H1 (cell line): ENCODE results near the gene ARHGAP42. TPM values are rescaled to one million over a fixed set of nuclear protein-coding genes. Genes with fewer than 3 reads are reported as not detected.

Experiments used
- CTCF ChIA-PET: fragments of 300-600 bp; sonication (Branson Sonifier 250); formaldehyde crosslinking; loops from one replicate; lab custom pipeline; 2021; ENCODE audit not compliant: partially characterized antibody; lab: Charles Lee
- POLR2A ChIA-PET: fragments of 300-600 bp; sonication (Branson Sonifier 250); formaldehyde crosslinking; loops from one replicate; lab custom pipeline; 2021; ENCODE audit warnings: inconsistent platforms; ENCODE audit not compliant: partially characterized antibody; lab: Charles Lee
- DNase-seq, 2 experiments: peaks; one replicate each; pipeline versions ENCODE4 v3.0.0 to v3.0.0-alpha.2; 2010 to 2022; ENCODE audit warnings: low spot score in 2 of 2, low read depth in 1 of 2, mixed read lengths in 1 of 2
- FAIRE-seq: peaks from 2 replicates; lab custom pipeline; 2011; peaks lifted over from hg19 to GRCh38; lab: Jason Lieb, UNC
- H2AFZ ChIP-seq: 2 replicates; pipeline ENCODE4 v1.8.1; 2012; ENCODE audit warnings: low read length, inconsistent platforms
- H2AK5ac ChIP-seq: 2 replicates; pipeline ENCODE4 v1.6.1; 2013; ENCODE audit warnings: low read depth, low read length
- H2BK120ac ChIP-seq: replicated peaks from 2 replicates; pipeline ENCODE3; 2013; ENCODE audit warnings: low read depth, low read length, inconsistent platforms
- H2BK12ac ChIP-seq: 2 replicates; pipeline ENCODE4 v1.6.1; 2013; ENCODE audit warnings: low read depth, low read length
- H2BK15ac ChIP-seq: 2 replicates; pipeline ENCODE4 v1.6.1; 2013; ENCODE audit warnings: low read length
- H2BK20ac ChIP-seq: 2 replicates; pipeline ENCODE4 v1.6.1; 2013; ENCODE audit warnings: low read length
- H2BK5ac ChIP-seq: 2 replicates; pipeline ENCODE4 v1.6.1; 2013; ENCODE audit warnings: low read depth, low read length
- H3K14ac ChIP-seq: 2 replicates; pipeline ENCODE4 v1.6.1; 2013; ENCODE audit warnings: inconsistent platforms; ENCODE audit not compliant: insufficient read length
- H3K18ac ChIP-seq: 2 replicates; pipeline ENCODE4 v1.6.1; 2013; ENCODE audit warnings: low read length; ENCODE audit errors: extremely low read depth
- H3K23ac ChIP-seq: 2 replicates; pipeline ENCODE4 v1.6.1; 2013; ENCODE audit warnings: inconsistent platforms; ENCODE audit not compliant: insufficient read length
- H3K23me2 ChIP-seq: 2 replicates; pipeline ENCODE4 v1.6.1; 2013; ENCODE audit warnings: low read depth, low read length
- H3K27ac ChIP-seq: 2 replicates; pipeline ENCODE4 v1.6.1; 2011; ENCODE audit warnings: low read depth, low read length, inconsistent platforms
- H3K27me3 ChIP-seq, 4 experiments: replicated peaks in 1 of 4; 1 replicate in 1 of 4; 2 replicates in 3 of 4; pipeline versions ENCODE4 v1.6.1 to v1.8.1; 2011 to 2013; ENCODE audit warnings: low read length in 3 of 4, mild to moderate bottlenecking in 3 of 4, inconsistent platforms in 2 of 4, mixed read lengths in 2 of 4, moderate library complexity in 1 of 4; ENCODE audit not compliant: control insufficient read depth in 3 of 4, insufficient read depth in 3 of 4; ENCODE audit errors: extremely low read depth in 1 of 4
- H3K36me3 ChIP-seq, 4 experiments: 2 replicates each; pipeline versions ENCODE4 v1.6.1 to v1.8.1; 2011 to 2013; ENCODE audit warnings: mild to moderate bottlenecking in 4 of 4, low read length in 3 of 4, moderate library complexity in 2 of 4, control low read depth in 1 of 4, inconsistent platforms in 1 of 4; ENCODE audit not compliant: insufficient read depth in 4 of 4, control insufficient read depth in 2 of 4
- H3K4ac ChIP-seq: replicated peaks from 2 replicates; pipeline ENCODE3; 2013; ENCODE audit warnings: low read length, low read depth, mixed read lengths, inconsistent platforms; ENCODE audit not compliant: insufficient read length
- H3K4me1 ChIP-seq, 4 experiments: replicated peaks in 1 of 4; 1 replicate in 1 of 4; 2 replicates in 3 of 4; pipeline versions ENCODE4 v1.6.1 to v1.8.1; 2011 to 2013; ENCODE audit warnings: low read length in 3 of 4, inconsistent platforms in 2 of 4, mixed read lengths in 1 of 4; ENCODE audit not compliant: insufficient read depth in 4 of 4, control insufficient read depth in 3 of 4
- H3K4me2 ChIP-seq, 2 experiments: 2 replicates each; pipeline versions ENCODE4 v1.6.1 to v1.8.1; 2011 to 2013; ENCODE audit warnings: low read depth in 2 of 2, low read length in 2 of 2, control low read depth in 1 of 2, inconsistent platforms in 1 of 2, mild to moderate bottlenecking in 1 of 2; ENCODE audit not compliant: insufficient read depth in 1 of 2
- H3K4me3 ChIP-seq, 4 experiments: fragments of 200-600, 300-600 bp in 1 of 4; sonication (generic), shearing (Covaris generic), sonication (Bioruptor Twin) in 1 of 4; 2 replicates each; pipeline versions ENCODE4 v1.5.1 to v1.8.1; 2011 to 2016; ENCODE audit warnings: low read length in 4 of 4, low read depth in 3 of 4, control low read depth in 2 of 4, inconsistent platforms in 2 of 4, mild to moderate bottlenecking in 2 of 4, mixed read lengths in 1 of 4, moderate library complexity in 1 of 4; ENCODE audit not compliant: insufficient read depth in 2 of 4; ENCODE audit errors: extremely low read depth in 1 of 4
- H3K56ac ChIP-seq: replicated peaks from 2 replicates; pipeline ENCODE3; 2013; ENCODE audit warnings: low read depth, mild to moderate bottlenecking, mixed read lengths, low read length, inconsistent platforms; ENCODE audit not compliant: insufficient read length
- H3K79me1 ChIP-seq: 2 replicates; pipeline ENCODE4 v1.6.1; 2013; ENCODE audit warnings: low read depth, low read length, control low read depth
- H3K79me2 ChIP-seq, 2 experiments: 2 replicates each; pipeline versions ENCODE4 v1.6.1 to v1.8.1; 2012 to 2013; ENCODE audit warnings: low read length in 2 of 2, mild to moderate bottlenecking in 2 of 2, inconsistent platforms in 1 of 2; ENCODE audit not compliant: insufficient read depth in 2 of 2, control insufficient read depth in 1 of 2
- H3K9ac ChIP-seq, 4 experiments: replicated peaks in 1 of 4; 1 replicate in 1 of 4; 2 replicates in 3 of 4; pipeline versions ENCODE4 v1.6.1 to v1.8.1; 2011 to 2013; ENCODE audit warnings: low read depth in 3 of 4, low read length in 3 of 4, control low read depth in 2 of 4, mild to moderate bottlenecking in 2 of 4, moderate library complexity in 2 of 4, inconsistent platforms in 1 of 4; ENCODE audit errors: extremely low read depth in 1 of 4
- H3K9me3 ChIP-seq, 2 experiments: 2 replicates each; pipeline versions ENCODE4 v1.6.1 to v1.8.1; 2012 to 2013; ENCODE audit warnings: mild to moderate bottlenecking in 2 of 2, moderate library complexity in 2 of 2, control low read depth in 1 of 2, inconsistent platforms in 1 of 2, low read depth in 1 of 2, low read length in 1 of 2, mixed read lengths in 1 of 2; ENCODE audit not compliant: insufficient read depth in 2 of 2
- H4K20me1 ChIP-seq, 2 experiments: replicated peaks in 1 of 2; 2 replicates each; pipeline versions ENCODE3 to v1.8.1; 2011 to 2013; ENCODE audit warnings: inconsistent platforms in 2 of 2, low read length in 2 of 2, mild to moderate bottlenecking in 1 of 2; ENCODE audit not compliant: insufficient read depth in 2 of 2, control insufficient read depth in 1 of 2
- H4K5ac ChIP-seq: 2 replicates; pipeline ENCODE4 v1.6.1; 2013; ENCODE audit warnings: low read length, low read depth, mixed read lengths, inconsistent platforms; ENCODE audit not compliant: insufficient read length
- H4K8ac ChIP-seq: 2 replicates; pipeline ENCODE4 v1.8.0; 2013; ENCODE audit warnings: mild to moderate bottlenecking, moderate library complexity, low read length, inconsistent platforms; ENCODE audit not compliant: insufficient read depth; ENCODE audit errors: extremely low read depth
- H4K91ac ChIP-seq: replicated peaks from 2 replicates; pipeline ENCODE3; 2013; ENCODE audit warnings: low read length, mixed read lengths, inconsistent platforms; ENCODE audit not compliant: insufficient read length
- CBX8 ChIP-seq: fragments of 300-800, 300-1000 bp; sonication (generic); IDR thresholded peaks from 2 replicates; pipeline ENCODE4 v1.7.1; 2016; ENCODE audit warnings: low read depth, low read length, borderline replicate concordance
- CEBPB ChIP-seq: IDR thresholded peaks from 2 replicates; pipeline ENCODE4 v1.6.1; 2012; ENCODE audit warnings: low read depth, low read length
- CTBP2 ChIP-seq: IDR thresholded peaks from 2 replicates; pipeline ENCODE4 v1.7.0; 2011; ENCODE audit warnings: borderline replicate concordance, mild to moderate bottlenecking, moderate library complexity, mixed read lengths, low read length; ENCODE audit not compliant: insufficient read depth, insufficient read length
- KDM1A ChIP-seq: fragments of 200-600, 300-600 bp; sonication (generic); IDR thresholded peaks from 2 replicates; pipeline ENCODE4 v1.7.1; 2016; ENCODE audit warnings: mild to moderate bottlenecking, low read length, borderline replicate concordance
- POU5F1 ChIP-seq: IDR thresholded peaks from 2 replicates; pipeline ENCODE4 v1.6.1; 2011; ENCODE audit warnings: low read depth, mild to moderate bottlenecking, low read length, moderate library complexity
- RBBP5 ChIP-seq: IDR thresholded peaks from 2 replicates; pipeline ENCODE4 v1.7.1; 2012; ENCODE audit warnings: low read depth, mild to moderate bottlenecking, inconsistent platforms, low read length, moderate library complexity, borderline replicate concordance
- SAP30 ChIP-seq: fragments of 300-600 bp; sonication (generic); IDR thresholded peaks from 2 replicates; pipeline ENCODE4 v1.7.1; 2012; ENCODE audit warnings: low read length, moderate library complexity, mild to moderate bottlenecking, inconsistent platforms; ENCODE audit not compliant: insufficient read depth, insufficient replicate concordance
- SIRT6 ChIP-seq: IDR thresholded peaks from one replicate; pipeline ENCODE4 v1.7.1; 2012; ENCODE audit warnings: low read length, inconsistent platforms
- SP4 ChIP-seq: IDR thresholded peaks from 2 replicates; pipeline ENCODE4 v1.6.1; 2012; ENCODE audit warnings: low read length, inconsistent platforms
- TBP ChIP-seq: IDR thresholded peaks from 2 replicates; pipeline ENCODE4 v1.6.1; 2011; ENCODE audit warnings: low read depth, low read length, improper control_type of control experiment
- TCF12 ChIP-seq: IDR thresholded peaks from 2 replicates; pipeline ENCODE4 v1.6.1; 2011; ENCODE audit warnings: low read depth, mild to moderate bottlenecking, low read length
- ZNF274 ChIP-seq: IDR thresholded peaks from 2 replicates; pipeline ENCODE4 v1.7.0; 2012; ENCODE audit warnings: low read length, borderline replicate concordance; ENCODE audit errors: extremely low read depth
- WGBS, 2 experiments: shearing (Covaris generic) in 1 of 2; methylation state at CpG; one replicate each; pipeline versions ENCODE4 v1.1.6 to v1.1.7; 2013 to 2015; ENCODE audit warnings: low lambda C conversion rate in 2 of 2, mixed read lengths in 2 of 2, inconsistent platforms in 1 of 2, low coverage in 1 of 2, missing lambda C conversion rate in 1 of 2; ENCODE audit not compliant: insufficient replicate concordance in 2 of 2, insufficient coverage in 1 of 2, insufficient read length in 1 of 2; ENCODE audit errors: extremely low coverage in 1 of 2, missing lambda C conversion rate in 1 of 2; 5-methylcytosine and 5-hydroxymethylcytosine counted together
- polyA plus RNA-seq, 7 experiments: library from polyadenylated mRNA; depleted of rRNA in 3 of 7; stranded (reverse) in 5 of 7; unstranded in 2 of 7; fragments of >200 nt in 5 of 7; fragments of 200-250 nt in 2 of 7; gene quantifications; 1 replicate in 5 of 7; 2 replicates in 1 of 7; 4 replicates in 1 of 7; pipeline versions ENCODE4 v1.2.1 to v1.2.3, GENCODE V29; 2011 to 2013; ENCODE audit warnings: missing spikeins in 2 of 7, mixed read lengths in 2 of 7
- total RNA-seq: library from RNA; stranded (reverse); fragmentation: NEBNext Ultra II Directional; extraction: Animal tissue kit (Norgen Biotek cat#: 25700); gene quantifications from 2 replicates; pipeline ENCODE4 v1.2.1, GENCODE V29; 2021
- TF ChIP-seq, protein P1 (sequence below): IDR thresholded peaks from 2 replicates; pipeline ENCODE4 v1.6.1; 2012; ENCODE audit warnings: inconsistent platforms

The ARHGAP42 gene
- total and polyA plus RNA-seq, 2 of the 8 experiments (the other 6 are each of a cell fraction or from before 2014, with no cell fraction given), result 22.2 to 33.5 TPM

DNA sequence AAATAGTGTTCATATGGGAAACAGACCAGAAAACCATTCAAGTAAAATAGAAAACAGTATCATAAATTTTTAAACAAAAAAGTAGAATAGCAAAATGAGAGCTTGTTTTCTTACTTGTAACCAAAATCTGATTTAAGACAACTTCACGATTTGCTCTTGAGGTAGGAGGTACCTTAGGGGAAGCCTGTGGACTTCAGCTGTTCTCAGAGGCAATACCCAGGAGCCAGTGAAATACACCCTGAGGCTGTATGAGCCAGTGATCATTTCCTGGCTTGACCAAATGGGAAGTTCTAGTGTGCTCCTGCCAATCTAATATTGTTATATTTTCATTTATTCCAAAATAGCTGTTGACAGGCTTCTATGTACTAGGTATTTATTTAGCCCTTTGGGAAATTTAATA is 104.8 kb downstream of the ARHGAP42 start:
- H3K79me2 ChIP-seq, result peaks cover 0 to 57% of the 10 kb centered on the region in 2 experiments; a peak in 2 of 4 replicates
- DNase-seq (peak in 1 of 2 experiments; percentile 23), FAIRE-seq (no peak)
- no peak overlapping the region for H2BK20ac ChIP-seq
- no peaks in the 10 kb centered on the region for H3K23me2 ChIP-seq
- H2AFZ ChIP-seq, result no peak overlapping the region
- H3K9me3 ChIP-seq, result no peaks in the 10 kb centered on the region
- H4K8ac ChIP-seq, result no peak overlapping the region
- no peak overlapping the region; the same call in 1 of the 2 replicates for H3K18ac ChIP-seq
- no peak overlapping the region for H2BK15ac ChIP-seq
- H3K79me1 ChIP-seq, result no peaks in the 10 kb centered on the region; the same call in 1 of the 2 replicates
- no peak overlapping the region for H3K9ac ChIP-seq
- H2BK120ac ChIP-seq, result no peak overlapping the region
- no peak overlapping the region for H2BK12ac ChIP-seq
- H2AK5ac ChIP-seq, result no peak overlapping the region
- H2BK5ac ChIP-seq, result no peak overlapping the region
- no peaks in the 10 kb centered on the region for H3K27me3 ChIP-seq
- POLR2A ChIA-PET, result interaction anchor here (1.0 to 1.5 kb wide), 2 partner anchors 8 to 16 kb away, joined by 3 read pairs; no protein-coding TSS in a partner anchor
- peak overlapping the region; percentile 55 to 56; a peak in 3 of 4 replicates for H3K4me2 ChIP-seq
- peak overlapping the region; percentile 62; the same call in 1 of the 2 replicates for H3K27ac ChIP-seq
- peaks cover 0 to 13% (median 7%) of the 10 kb centered on the region in 4 experiments; a peak in 4 of 7 replicates for H3K4me1 ChIP-seq
- peak overlapping the region in 1 of 4 experiments; percentile 51; a peak in 2 of 8 replicates for H3K4me3 ChIP-seq
- H4K91ac ChIP-seq, result no peak overlapping the region
- H3K56ac ChIP-seq, result no peak overlapping the region
- H4K20me1 ChIP-seq, result no peaks in the 10 kb centered on the region
- H3K36me3 ChIP-seq, result peaks cover 0 to 3% (median 0%) of the 10 kb centered on the region in 4 experiments; a peak in 1 of 8 replicates
- no peak overlapping the region for H3K23ac ChIP-seq
- CTCF ChIA-PET, result interaction anchor here (0.7 to 1.4 kb wide), 2 partner anchors 37 to 104 kb away, joined by 4 to 7 read pairs; no protein-coding TSS in a partner anchor
- no peak overlapping the region for H3K4ac ChIP-seq
- 5% methylated on average over 1 of the region's 1 CpG; no CpG with 5 or more reads in 1 of the 2 experiments for WGBS, 2 experiments
- H4K5ac ChIP-seq, result peak overlapping the region; percentile 83
- H3K14ac ChIP-seq, result no peak overlapping the region
- TF ChIP-seq ZNF274, result no peak
- no peak for TF ChIP-seq CTBP2
- no peak for TF ChIP-seq SP4
- no peak for TF ChIP-seq TCF12
- no peak for TF ChIP-seq SIRT6
- no peak for TF ChIP-seq TBP
- TF ChIP-seq, protein P1, sequence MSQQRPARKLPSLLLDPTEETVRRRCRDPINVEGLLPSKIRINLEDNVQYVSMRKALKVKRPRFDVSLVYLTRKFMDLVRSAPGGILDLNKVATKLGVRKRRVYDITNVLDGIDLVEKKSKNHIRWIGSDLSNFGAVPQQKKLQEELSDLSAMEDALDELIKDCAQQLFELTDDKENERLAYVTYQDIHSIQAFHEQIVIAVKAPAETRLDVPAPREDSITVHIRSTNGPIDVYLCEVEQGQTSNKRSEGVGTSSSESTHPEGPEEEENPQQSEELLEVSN, result no peak
- no peak for TF ChIP-seq POU5F1
- TF ChIP-seq RBBP5, result no peak
- TF ChIP-seq CBX8, result no peak
- TF ChIP-seq KDM1A, result no peak
- TF ChIP-seq CEBPB, result no peak
- TF ChIP-seq SAP30, result no peak
